Middle frontal gyrus (tissue), 1 donor: Measurements from ENCODE around the gene ARHGAP11B.
"Not testable (repeated sequence)": the region's sequence is repeated elsewhere in the genome, so short reads cannot be mapped to it uniquely, and the experiment has no call there.

Experiments used
- DNase-seq: peaks from one replicate; pipeline ENCODE4 v3.0.0-alpha.2; 2015; ENCODE audit warnings: low spot score; ENCODE audit errors: extremely low spot score

ARHGAP11B gene

GRCh38 chr15:30625436-30626193, at the start of gene ARHGAP11B:
ARHGAP11B (plus strand) TSS chr15:30626128.
- peak; percentile 90 for DNase-seq

DNA sequence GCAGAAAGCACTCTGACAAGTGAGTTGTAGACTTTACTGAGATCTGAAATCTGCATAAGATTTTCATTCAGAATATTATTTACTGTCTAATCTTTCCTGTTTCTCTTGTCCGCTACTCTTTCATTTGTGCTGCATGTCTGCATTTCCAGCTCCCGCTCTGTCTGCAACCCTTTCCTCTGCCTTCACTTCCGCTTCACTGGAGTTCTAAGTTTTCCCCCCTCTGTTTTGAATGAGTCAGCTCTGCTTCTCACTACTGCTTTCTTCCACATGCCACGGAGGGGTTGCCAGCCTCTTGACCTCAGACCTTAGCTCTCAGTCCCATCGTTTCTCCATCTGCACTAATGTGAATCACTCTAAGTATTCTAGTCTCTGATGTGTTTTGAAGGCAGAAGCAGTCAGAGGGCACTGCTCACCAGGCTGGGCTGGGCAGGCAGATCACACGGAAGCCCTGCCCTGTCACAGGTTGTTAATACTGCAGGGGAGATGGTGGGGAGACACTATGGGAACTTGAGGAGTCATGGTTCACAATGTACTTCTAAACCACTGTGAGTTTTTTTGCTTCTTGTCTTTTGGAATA, 46.4 kb upstream of the ARHGAP11B start:
- not testable (repeated sequence) for DNase-seq

DNA sequence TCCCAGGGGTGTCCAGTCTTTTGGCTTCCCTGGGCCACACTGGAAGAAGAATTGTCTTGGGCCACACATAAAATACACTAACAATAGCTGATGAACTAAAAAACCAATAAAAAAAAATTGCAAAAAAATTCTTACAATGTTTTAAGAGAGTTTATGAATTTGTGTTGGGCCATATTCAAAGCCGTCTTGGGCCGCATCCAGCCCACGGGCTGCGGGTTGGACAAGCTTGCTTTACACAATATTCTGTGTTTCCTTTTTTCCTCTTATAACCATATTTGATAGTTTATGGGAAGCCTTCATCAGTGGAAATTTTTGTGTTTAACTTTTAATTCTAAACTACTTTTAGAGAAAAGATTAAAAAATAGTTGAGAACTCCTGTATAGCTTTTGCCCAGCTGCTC, 45.2 kb upstream of the ARHGAP11B start:
- DNase-seq, result not testable (repeated sequence)

DNA sequence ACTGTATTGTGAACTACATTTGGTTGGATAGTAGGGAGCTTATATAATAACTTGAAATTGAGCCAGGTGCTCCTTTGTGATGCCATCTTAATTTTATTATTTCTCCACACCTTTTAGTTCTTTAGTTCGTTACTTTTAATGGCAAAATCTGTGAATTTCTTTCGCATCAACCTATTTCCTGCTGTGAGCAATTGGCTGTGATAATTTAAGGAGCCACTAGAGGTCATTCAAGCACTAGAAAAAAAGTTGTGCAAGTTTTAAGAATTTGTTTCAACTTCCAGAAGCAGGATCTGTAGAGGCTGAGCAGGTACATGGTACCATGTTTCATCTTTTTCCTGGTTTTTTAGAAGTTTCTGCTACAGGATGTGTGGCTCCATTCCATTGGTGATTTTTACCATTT, 27.0 kb upstream of the ARHGAP11B start:
- DNase-seq, result not testable (repeated sequence)

- not testable (repeated sequence) for DNase-seq
Observed at GRCh38 chr15:30603796-30604195, 22.1 kb upstream of the ARHGAP11B start, which contains the start of gene GOLGA8H. GOLGA8H (plus strand) TSS chr15:30604028; CDS start chr15:30604126, 98 bp downstream.

DNA sequence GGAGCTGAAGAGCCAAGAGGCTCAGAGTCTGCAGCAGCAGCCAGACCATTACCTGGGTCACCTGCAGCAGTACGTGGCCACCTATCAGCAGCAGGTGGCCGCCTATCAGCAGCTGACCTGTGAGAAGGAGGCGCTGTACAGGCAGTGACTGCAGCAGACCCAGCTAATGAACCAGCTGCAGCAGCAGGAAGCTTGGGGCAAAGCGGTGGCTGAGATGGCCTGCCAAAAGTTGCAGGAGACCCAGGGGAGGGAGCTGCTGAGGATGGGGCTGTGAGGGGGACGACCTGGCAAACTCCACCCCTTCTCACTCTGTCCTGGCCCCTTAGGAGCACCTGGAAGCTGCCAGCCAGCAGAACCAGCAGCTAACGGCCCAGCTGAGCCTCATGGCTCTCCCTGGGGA, 13.7 kb upstream of the ARHGAP11B start:
- DNase-seq, result not testable (repeated sequence)

GRCh38 chr15:30621342-30621741, 4.6 kb upstream of the ARHGAP11B start:
- not testable (repeated sequence) for DNase-seq

GRCh38 chr15:30626194-30626565, 252 bp downstream of the ARHGAP11B start:
- not testable (repeated sequence) for DNase-seq

DNA sequence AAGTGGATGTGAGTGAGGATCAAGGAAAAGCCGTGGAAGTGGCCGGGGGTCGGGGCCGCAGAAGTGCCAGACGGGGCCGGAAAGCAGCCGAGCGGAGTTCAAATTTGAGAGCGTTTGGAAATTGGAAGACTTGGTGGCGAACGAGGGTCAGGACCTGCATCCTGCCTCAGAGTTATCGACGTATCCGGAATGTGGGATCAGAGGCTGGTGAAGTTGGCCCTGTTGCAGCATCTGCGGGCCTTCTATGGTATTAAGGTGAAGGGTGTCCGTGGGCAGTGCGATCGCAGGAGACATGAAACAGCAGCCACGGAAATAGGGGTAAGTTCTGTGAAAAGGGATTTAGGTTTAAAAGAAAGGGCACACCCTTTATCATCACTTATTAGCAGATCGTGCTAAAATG, 704 bp downstream of the ARHGAP11B start:
- DNase-seq, result not testable (repeated sequence)

DNA sequence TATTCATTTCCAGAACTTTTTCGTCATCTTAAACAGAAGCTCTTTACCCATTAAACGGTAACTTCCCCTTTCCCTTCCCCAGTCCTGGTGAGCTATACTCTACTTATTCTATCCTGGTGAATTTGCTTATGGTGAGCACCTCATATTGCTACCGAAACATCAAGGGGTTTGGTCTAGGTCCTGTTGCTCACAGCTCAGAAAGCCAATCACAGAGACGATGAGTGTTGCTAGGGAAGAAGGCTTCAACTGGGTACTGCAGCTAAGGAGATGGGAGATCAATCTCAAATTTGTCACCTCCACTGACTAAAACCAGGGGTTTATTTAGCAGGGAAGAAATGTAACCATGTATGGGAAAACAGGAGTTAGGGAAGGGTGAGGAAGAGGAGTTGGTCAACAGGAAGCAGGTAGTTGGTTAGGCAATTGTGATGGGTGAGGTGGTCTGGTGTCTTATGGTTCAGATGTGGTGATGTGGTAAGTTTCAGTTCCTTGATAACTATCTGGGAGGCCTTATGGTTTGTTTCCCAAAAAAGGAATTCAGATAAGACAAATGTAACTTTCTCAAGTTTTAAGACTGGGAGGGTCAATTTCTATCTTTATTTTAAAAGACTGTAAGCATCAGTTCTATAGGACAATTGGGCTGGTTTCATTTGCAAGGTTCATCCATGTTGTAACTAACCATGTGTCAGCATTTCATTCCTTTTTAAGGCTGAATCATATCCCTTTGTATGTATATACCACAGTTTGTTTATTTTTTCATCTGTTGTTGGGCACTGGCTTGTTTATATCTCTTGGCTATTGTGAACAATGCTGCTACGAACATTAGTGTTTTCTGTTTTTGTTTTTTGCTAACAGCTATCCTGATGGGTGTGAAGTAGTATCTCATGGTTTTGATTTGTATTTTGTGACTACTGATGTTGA, 24.3 kb downstream of the ARHGAP11B start:
- DNase-seq, result no peak

- not testable (repeated sequence) for DNase-seq
Observed at GRCh38 chr15:30661154-30661553, 35.2 kb downstream of the ARHGAP11B start.

- DNase-seq, result not testable (repeated sequence)
Observed at GRCh38 chr15:30669621-30670020, 43.7 kb downstream of the ARHGAP11B start.

DNA sequence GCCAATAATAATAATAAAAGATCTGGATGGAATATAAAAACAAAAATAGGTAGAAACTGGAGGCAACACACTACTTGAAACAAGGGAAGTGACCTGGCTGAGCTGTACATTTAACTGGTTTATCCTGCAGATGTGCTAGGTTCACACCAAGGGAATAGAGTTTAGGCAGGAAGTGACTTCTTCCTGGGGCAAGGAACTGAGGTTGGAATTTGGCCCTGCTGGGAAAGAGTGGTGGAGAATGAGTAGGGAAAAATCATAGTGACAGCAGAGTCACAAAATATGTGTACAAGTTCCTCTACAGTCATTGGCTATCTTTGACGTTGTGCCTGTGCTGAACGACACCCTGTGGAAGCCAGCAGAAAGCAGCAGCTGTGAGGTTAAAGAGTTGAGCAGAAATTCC, 44.1 kb downstream of the ARHGAP11B start:
- DNase-seq, result no peak

DNA sequence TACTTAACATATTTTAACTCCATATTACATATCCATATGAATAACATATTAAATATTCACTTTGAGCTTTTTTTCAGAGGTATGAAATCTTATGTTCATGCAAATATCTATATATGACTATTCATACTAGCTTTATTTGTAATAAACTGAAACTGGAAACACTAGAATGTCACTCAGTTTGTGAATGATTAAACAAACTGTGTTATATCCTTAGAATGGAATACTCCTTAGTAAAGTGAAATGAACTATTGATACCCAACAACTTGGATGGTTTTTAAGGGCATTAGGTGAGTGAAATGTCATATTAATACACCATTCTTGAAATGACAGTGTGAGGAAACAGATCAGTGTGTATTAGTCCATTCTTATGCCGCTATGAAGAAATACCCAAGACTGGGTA, 45.4 kb downstream of the ARHGAP11B start:
- DNase-seq, result no peak

- DNase-seq, result no peak
Observed at GRCh38 chr15:30675126-30675525, 49.2 kb downstream of the ARHGAP11B start.

- DNase-seq, result not testable (repeated sequence)
Observed at GRCh38 chr15:30675891-30676290, 50.0 kb downstream of the ARHGAP11B start.

- DNase-seq, result not testable (repeated sequence)
Observed at GRCh38 chr15:30680997-30681396, 55.1 kb downstream of the ARHGAP11B start.

DNA sequence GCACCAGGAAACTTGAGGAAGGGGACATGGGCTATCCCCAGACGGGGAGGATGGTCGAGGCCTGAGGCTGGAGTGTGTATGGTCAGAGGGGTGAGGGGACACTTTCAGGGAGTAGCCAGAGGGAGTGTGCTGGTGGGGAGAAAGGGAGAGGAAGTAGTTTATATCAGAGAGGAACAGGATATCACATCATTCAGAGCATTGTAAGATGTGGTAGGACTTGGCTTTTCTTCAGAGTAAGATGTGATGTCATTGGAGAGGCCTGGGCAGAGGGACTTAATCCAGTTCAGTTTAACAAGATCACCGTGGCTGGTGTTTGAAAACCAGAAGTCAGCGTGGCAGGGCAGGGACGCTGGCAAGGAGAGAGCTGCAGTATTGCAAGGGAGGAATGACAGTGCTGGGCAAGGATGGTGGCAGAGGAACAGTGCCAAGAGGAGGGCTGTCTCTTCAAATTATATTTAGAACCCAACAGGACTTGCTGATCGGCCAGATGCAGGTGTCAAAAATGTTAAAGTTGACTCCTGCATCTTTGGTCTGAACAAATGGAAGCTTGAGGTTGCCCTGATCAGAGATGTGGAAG, 59.9 kb downstream of the ARHGAP11B start:
- not testable (repeated sequence) for DNase-seq

GRCh38 chr15:30686651-30687050, 60.7 kb downstream of the ARHGAP11B start:
- DNase-seq, result not testable (repeated sequence)
